GM18907 (cell line): Measurements from ENCODE around the gene SBNO2.

Experiments used
- ATAC-seq: cut with Tn5 transposase; IDR thresholded peaks from one replicate; pipeline ENCODE4 v1.9.1; 2021; ENCODE audit warnings: mild to moderate bottlenecking, moderate library complexity; ENCODE audit not compliant: unreplicated experiment

Gene SBNO2

GRCh38 chr19:1093330-1093729 is 80.7 kb downstream of the SBNO2 start:
- no peak for ATAC-seq

- no peak for ATAC-seq
Measured at GRCh38 chr19:1091544-1092175, 82.4 kb downstream of the SBNO2 start.

- ATAC-seq: no peak
Measured at GRCh38 chr19:1090731-1091543, 83.1 kb downstream of the SBNO2 start.

GRCh38 chr19:1089891-1090290 is 84.2 kb downstream of the SBNO2 start:
- ATAC-seq: no peak

- ATAC-seq: no peak
Measured at GRCh38 chr19:1089126-1089771, 84.8 kb downstream of the SBNO2 start.

- ATAC-seq: no peak
Measured at GRCh38 chr19:1088416-1089010, 85.6 kb downstream of the SBNO2 start.

- no peak for ATAC-seq
Measured at GRCh38 chr19:1087813-1088415, 86.2 kb downstream of the SBNO2 start.

- no peak for ATAC-seq
Measured at GRCh38 chr19:1086613-1087012, 87.5 kb downstream of the SBNO2 start.

- no peak for ATAC-seq
Measured at GRCh38 chr19:1085676-1086442, 88.2 kb downstream of the SBNO2 start.

- no peak for ATAC-seq
Measured at GRCh38 chr19:1085053-1085658, 88.9 kb downstream of the SBNO2 start.

GRCh38 chr19:1084024-1084868 is 89.8 kb downstream of the SBNO2 start:
- no peak for ATAC-seq

GRCh38 chr19:1082928-1083816 is 90.9 kb downstream of the SBNO2 start:
- no peak for ATAC-seq

- no peak for ATAC-seq
Measured at GRCh38 chr19:1082165-1082927, 91.7 kb downstream of the SBNO2 start.

GRCh38 chr19:1081301-1082164 is 92.5 kb downstream of the SBNO2 start:
- ATAC-seq: no peak

GRCh38 chr19:1080360-1081161 is 93.5 kb downstream of the SBNO2 start:
- no peak for ATAC-seq
